K562 (cell line): Measurements from ENCODE around the gene NDFIP2. TPM values are rescaled to one million over a fixed set of nuclear protein-coding genes. Genes with fewer than 3 reads are reported as not detected.

Source experiments
- ATAC-seq: fragments of 200-7000 bp; cut with Tn5 transposase; 3 replicates; pipeline ENCODE4 v1.9.1; 2020; ENCODE audit warnings: moderate library complexity
- BruUV-seq: library from RNA; stranded (reverse); fragments of 400-500 nt; replicated peaks from 2 replicates; lab custom pipeline; 2021; lab: Mats Ljungman, UMichigan
- CTCF ChIA-PET: fragments of 300-600 bp; formaldehyde crosslinking; extraction: SDS; loops from one replicate; lab custom pipeline; 2021; ENCODE audit warnings: low intra/inter-chr PET ratio; lab: Yijun Ruan, JAX
- POLR2A ChIA-PET: fragments of 300-600, 350-650 bp; sonication (Branson Sonifier 250); formaldehyde crosslinking; extraction: SDS; loops from one replicate; lab custom pipeline; 2021; ENCODE audit warnings: antibody characterized with exemption, inconsistent platforms; lab: Yijun Ruan, JAX
- DNase-seq, 4 experiments: peaks; one replicate each; pipeline versions ENCODE4 v3.0.0 to v3.0.0-alpha.2; 2011 to 2018; ENCODE audit warnings: low spot score in 3 of 4, mixed read lengths in 3 of 4; ENCODE audit errors: extremely low read depth in 1 of 4
- FAIRE-seq: peaks from 2 replicates; lab custom pipeline; 2011; peaks lifted over from hg19 to GRCh38; lab: Jason Lieb, UNC
- H2AFZ ChIP-seq: 2 replicates; pipeline ENCODE4 v1.6.0; 2011; ENCODE audit warnings: low read depth, low read length, control low read depth, inconsistent platforms
- H3K27ac ChIP-seq: fragments of 200-600 bp; 3 replicates; pipeline ENCODE4 v1.8.0; 2011; ENCODE audit warnings: low read depth, mild to moderate bottlenecking, control low read depth, inconsistent platforms, low read length, moderate library complexity, mixed read lengths; ENCODE audit errors: extremely low read depth
- H3K27me3 ChIP-seq, 2 experiments: fragments of 300-600 bp in 1 of 2; 2 replicates in 1 of 2; 3 replicates in 1 of 2; pipeline versions ENCODE4 v1.6.0 to v1.8.0; 2011; ENCODE audit warnings: inconsistent platforms in 2 of 2, low read length in 2 of 2, mild to moderate bottlenecking in 1 of 2, mixed read lengths in 1 of 2, moderate library complexity in 1 of 2; ENCODE audit not compliant: control insufficient read depth in 2 of 2, insufficient read depth in 2 of 2
- H3K36me3 ChIP-seq: fragments of 300-600 bp; 3 replicates; pipeline ENCODE4 v1.8.0; 2011; ENCODE audit warnings: mild to moderate bottlenecking, low read length, inconsistent platforms; ENCODE audit not compliant: control insufficient read depth, insufficient read depth
- H3K4me1 ChIP-seq, 2 experiments: fragments of 200-600 bp in 1 of 2; replicated peaks in 1 of 2; 2 replicates in 1 of 2; 3 replicates in 1 of 2; pipeline versions ENCODE4 v1.5.1 to v1.8.0; 2011; ENCODE audit warnings: inconsistent platforms in 2 of 2, low read length in 2 of 2, mild to moderate bottlenecking in 1 of 2, mixed read lengths in 1 of 2, moderate library complexity in 1 of 2; ENCODE audit not compliant: control insufficient read depth in 2 of 2, insufficient read depth in 2 of 2
- H3K4me2 ChIP-seq: 2 replicates; pipeline ENCODE4 v1.6.1; 2011; ENCODE audit warnings: low read length, control low read depth, inconsistent platforms, mixed read lengths; ENCODE audit not compliant: insufficient read depth
- H3K4me3 ChIP-seq: fragments of 200-600 bp; sonication (generic), shearing (Covaris generic); 2 replicates; pipeline ENCODE4 v1.5.1; 2016; ENCODE audit warnings: control low read depth, inconsistent platforms
- H3K79me2 ChIP-seq: fragments of 200-600 bp; 3 replicates; pipeline ENCODE4 v1.8.0; 2011; ENCODE audit warnings: low read length, inconsistent platforms; ENCODE audit not compliant: control insufficient read depth, insufficient read depth
- H3K9ac ChIP-seq, 2 experiments: 2 replicates each; pipeline versions ENCODE4 v1.6.0 to v1.6.1; 2011; ENCODE audit warnings: low read depth in 2 of 2, low read length in 2 of 2, control low read depth in 1 of 2, inconsistent platforms in 1 of 2, mild to moderate bottlenecking in 1 of 2, mixed read lengths in 1 of 2; ENCODE audit not compliant: insufficient read depth in 1 of 2
- H3K9me1 ChIP-seq: one replicate; pipeline ENCODE4 v1.6.0; 2011; ENCODE audit warnings: inconsistent platforms, mild to moderate bottlenecking, low read length, moderate library complexity; ENCODE audit not compliant: control insufficient read depth, insufficient read depth
- H3K9me3 ChIP-seq: replicated peaks from 2 replicates; pipeline ENCODE4 v1.5.1; 2011; ENCODE audit warnings: low read depth, low read length, inconsistent platforms; ENCODE audit not compliant: control insufficient read depth, insufficient read depth
- H4K20me1 ChIP-seq: replicated peaks from 2 replicates; pipeline ENCODE4 v1.6.1; 2011; ENCODE audit warnings: low read length, inconsistent platforms, mixed read lengths; ENCODE audit not compliant: control insufficient read depth, insufficient read depth
- C11orf30 ChIP-seq: fragments of 450-650 bp; IDR thresholded peaks from 2 replicates; pipeline ENCODE4 v1.6.1; 2016; ENCODE audit warnings: low read depth, mild to moderate bottlenecking
- MAFG ChIP-seq: fragments of 450-650 bp; conservative IDR thresholded peaks from 2 replicates; pipeline ENCODE4 v1.6.1; 2016; ENCODE audit warnings: missing genetic modification characterization, missing compliant biosample characterization
- PHTF2 ChIP-seq: fragments of 250-450 bp; sonication (Bioruptor Pico); IDR thresholded peaks from 2 replicates; pipeline ENCODE4 v1.5.0; 2021; ENCODE audit warnings: mild to moderate bottlenecking
- RBM22 ChIP-seq: fragments of 200-400 bp; formaldehyde crosslinking; IDR thresholded peaks from 2 replicates; pipeline ENCODE4 v1.6.1; 2018; ENCODE audit warnings: low read length, low read depth; ENCODE audit not compliant: poor library complexity, severe bottlenecking
- WGBS: fragments of 100-300 bp; shearing (Covaris generic); methylation state at CpG from one replicate; pipeline ENCODE4 v1.1.6; 2016; ENCODE audit warnings: low coverage, mixed read lengths; ENCODE audit not compliant: insufficient coverage; ENCODE audit errors: missing lambda C conversion rate; 5-methylcytosine and 5-hydroxymethylcytosine counted together
- in situ Hi-C: fragments of 300-500 bp; cut with MboI; formaldehyde crosslinking; loops from 4 replicates; pipeline ENCODE4 v1.15.0; 2018; ENCODE audit warnings: inconsistent platforms, mixed read lengths
- intact Hi-C: fragments of 100-400 bp; cut with micrococcal nuclease; formaldehyde crosslinking; loops from 2 replicates; pipeline ENCODE4 v1.14.2; 2022
- polyA plus RNA-seq, 8 experiments: library from polyadenylated mRNA; depleted of rRNA in 4 of 8; stranded (reverse) in 5 of 8; unstranded in 3 of 8; fragments of >200 nt; fragmentation: Nextera tagmentation in 2 of 8; fragmentation: Illumina TruSeq in 1 of 8; extraction: Ambion mirVana in 2 of 8; extraction: Trizol in 1 of 8; gene quantifications; 2 replicates each; pipeline versions ENCODE4 v1.2.1 to v1.2.3, GENCODE V29; 2011 to 2014; ENCODE audit warnings: inconsistent platforms in 1 of 8, missing spikeins in 1 of 8
- total RNA-seq, 7 experiments: library from RNA; depleted of rRNA in 6 of 7; stranded (reverse); fragments of >200 nt in 6 of 7; fragmentation: Illumina TruSeq in 2 of 7; extraction: Trizol in 2 of 7; gene quantifications; 2 replicates each; pipeline versions ENCODE4 v1.2.1 to v1.2.3, GENCODE V29; 2011 to 2021; ENCODE audit warnings: low replicate concordance in 1 of 7
- TF ChIP-seq, protein P1 (sequence below): IDR thresholded peaks from 2 replicates; pipeline ENCODE4 v1.6.1; 2012; ENCODE audit warnings: low read depth, low read length, improper control_type of control experiment, borderline replicate concordance
- TF ChIP-seq, protein P2 (sequence below): IDR thresholded peaks from 2 replicates; pipeline ENCODE4 v1.6.1; 2011; ENCODE audit not compliant: insufficient read length; ENCODE audit errors: extremely low read depth

NDFIP2 gene
- total and polyA plus RNA-seq, 9 of the 15 experiments (the other 6 are each of a cell fraction or from before 2014, with no cell fraction given) = 13.4 to 54.4 (median 27.8) TPM

DNA sequence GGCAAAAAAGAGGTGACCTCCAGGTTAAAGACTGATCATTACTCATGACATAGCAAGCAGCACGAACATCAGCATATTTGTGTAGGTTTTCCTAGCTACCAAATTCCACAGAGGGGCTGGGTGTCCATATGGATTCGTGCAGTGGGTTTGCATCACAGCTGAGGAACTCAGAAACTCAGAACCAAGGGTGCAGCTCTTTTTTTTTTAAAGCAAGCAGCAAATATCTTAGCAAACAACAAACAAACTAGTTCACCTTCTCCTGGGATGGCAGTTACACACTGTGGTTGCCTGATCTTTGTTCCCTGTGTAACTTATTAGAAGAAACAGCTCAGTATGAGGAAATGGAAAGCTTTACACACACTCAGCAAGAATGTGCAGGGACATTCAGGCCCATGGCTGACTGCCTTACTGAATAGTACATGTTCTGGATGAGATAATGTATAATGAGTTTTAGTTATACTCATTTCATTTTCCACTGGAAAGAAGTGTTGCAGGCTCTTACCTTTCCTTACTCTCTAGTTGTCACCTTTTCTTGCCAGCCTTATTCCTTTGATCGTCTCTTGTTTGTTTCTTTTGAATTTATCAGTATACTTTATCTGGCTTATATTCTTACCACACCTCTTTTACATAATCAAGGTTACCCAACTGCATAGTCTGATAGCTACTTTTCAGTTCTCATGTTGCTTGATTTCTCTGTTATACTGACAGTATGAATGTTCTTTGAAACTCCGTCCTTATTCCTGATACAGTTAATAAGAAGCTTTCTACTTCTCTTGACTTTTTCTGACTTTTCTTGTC is 4.3 kb downstream of the NDFIP2 start:
- peak overlapping the region in 1 of 2 experiments; percentile 65; a peak in 1 of 4 replicates for H3K9ac ChIP-seq
- no peak overlapping the region for H3K4me3 ChIP-seq
- H3K9me1 ChIP-seq = peaks cover 4% of the 10 kb centered on the region
- POLR2A ChIA-PET = interaction anchor here (0.6 to 1.0 kb wide), 3 partner anchors 11 to 757 kb away, joined by 3 to 5 read pairs (median 3); no protein-coding TSS in a partner anchor
- FAIRE-seq (peak; percentile 32), ATAC-seq (no peak), DNase-seq (no peak)
- H4K20me1 ChIP-seq = 0 out of 2 replicates have a peak, but pooled peaks cover 4% of the 10 kb centered on the region
- H3K36me3 ChIP-seq = peaks cover 10% of the 10 kb centered on the region; the same call in 1 of the 3 replicates
- 0 out of 2 replicates have a peak overlapping the region, but pooled peaks have one; percentile 0 for H3K4me2 ChIP-seq
- no peaks in the 10 kb centered on the region for H3K27me3 ChIP-seq
- peaks cover 12 to 22% of the 10 kb centered on the region in 2 experiments; a peak in 4 of 5 replicates for H3K4me1 ChIP-seq
- BruUV-seq = no TSS peak
- H3K79me2 ChIP-seq = peaks cover 87% of the 10 kb centered on the region
- H3K9me3 ChIP-seq = no peaks in the 10 kb centered on the region
- intact Hi-C loops = no loop called here
- peak overlapping the region; percentile 14 for H3K27ac ChIP-seq
- CTCF ChIA-PET = no interaction called here
- WGBS = 26% methylated on average over 4 of the region's 4 CpGs
- H2AFZ ChIP-seq = no peak overlapping the region
- TF ChIP-seq, protein P1, sequence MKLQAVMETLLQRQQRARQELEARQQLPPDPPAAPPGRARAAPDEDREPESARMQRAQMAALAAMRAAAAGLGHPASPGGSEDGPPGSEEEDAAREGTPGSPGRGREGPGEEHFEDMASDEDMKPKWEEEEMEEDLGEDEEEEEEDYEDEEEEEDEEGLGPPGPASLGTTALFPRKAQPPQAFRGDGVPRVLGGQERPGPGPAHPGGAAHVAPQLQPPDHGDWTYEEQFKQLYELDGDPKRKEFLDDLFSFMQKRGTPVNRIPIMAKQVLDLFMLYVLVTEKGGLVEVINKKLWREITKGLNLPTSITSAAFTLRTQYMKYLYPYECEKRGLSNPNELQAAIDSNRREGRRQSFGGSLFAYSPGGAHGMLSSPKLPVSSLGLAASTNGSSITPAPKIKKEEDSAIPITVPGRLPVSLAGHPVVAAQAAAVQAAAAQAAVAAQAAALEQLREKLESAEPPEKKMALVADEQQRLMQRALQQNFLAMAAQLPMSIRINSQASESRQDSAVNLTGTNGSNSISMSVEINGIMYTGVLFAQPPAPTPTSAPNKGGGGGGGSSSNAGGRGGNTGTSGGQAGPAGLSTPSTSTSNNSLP = no peak
- TF ChIP-seq RBM22 (no peak), MAFG (tag) (0 out of 2 replicates have a peak, but pooled peaks have one; percentile 8), C11orf30 (0 out of 2 replicates have a peak, but pooled peaks have one; percentile 9), PHTF2 (CRISPR knock-in tag) (no peak)
- TF ChIP-seq, protein P2, sequence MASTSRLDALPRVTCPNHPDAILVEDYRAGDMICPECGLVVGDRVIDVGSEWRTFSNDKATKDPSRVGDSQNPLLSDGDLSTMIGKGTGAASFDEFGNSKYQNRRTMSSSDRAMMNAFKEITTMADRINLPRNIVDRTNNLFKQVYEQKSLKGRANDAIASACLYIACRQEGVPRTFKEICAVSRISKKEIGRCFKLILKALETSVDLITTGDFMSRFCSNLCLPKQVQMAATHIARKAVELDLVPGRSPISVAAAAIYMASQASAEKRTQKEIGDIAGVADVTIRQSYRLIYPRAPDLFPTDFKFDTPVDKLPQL = no peak
- TF ChIP-seq, all 486 proteins: peak for 2
- in situ Hi-C loops = no loop called here
